Skeletal muscle satellite cell (primary cell): ENCODE data around the gene MICU1. TPM values are rescaled to one million over a fixed set of nuclear protein-coding genes. Genes with fewer than 3 reads are reported as not detected.
A peak's percentile ranks its signal among the peaks of the same experiment; 100 is the strongest.
"Not testable (repeated sequence)": the region's sequence is repeated elsewhere in the genome, so short reads cannot be mapped to it uniquely, and the experiment has no call there.

Experiments
- H3K27me3 ChIP-seq: 2 replicates; pipeline ENCODE4 v1.7.0; 2013; ENCODE audit warnings: low read length; ENCODE audit not compliant: control insufficient read depth, insufficient read depth
- H3K36me3 ChIP-seq: 2 replicates; pipeline ENCODE4 v1.7.0; 2013; ENCODE audit warnings: mild to moderate bottlenecking, control low read depth, low read length; ENCODE audit not compliant: insufficient read depth
- H3K4me1 ChIP-seq: 2 replicates; pipeline ENCODE4 v1.7.0; 2013; ENCODE audit warnings: low read length; ENCODE audit not compliant: control insufficient read depth, insufficient read depth
- H3K4me2 ChIP-seq: 2 replicates; pipeline ENCODE4 v1.7.0; 2013; ENCODE audit warnings: mild to moderate bottlenecking, low read length
- H3K4me3 ChIP-seq: 2 replicates; pipeline ENCODE4 v1.7.0; 2013; ENCODE audit warnings: low read length
- H3K9ac ChIP-seq: 2 replicates; pipeline ENCODE4 v1.7.0; 2013; ENCODE audit warnings: mild to moderate bottlenecking, low read depth, low read length, moderate library complexity
- H3K9me3 ChIP-seq: replicated peaks from 2 replicates; pipeline ENCODE4 v1.7.0; 2013; ENCODE audit warnings: mild to moderate bottlenecking, control low read depth, low read length
- total RNA-seq: library from RNA; depleted of rRNA; stranded (reverse); fragments of >200 nt; gene quantifications from 2 replicates; pipeline ENCODE4 v1.2.3, GENCODE V29; 2012; rRNA removed

Gene MICU1
- 33.4 and 43.6 TPM in 2 replicates for total RNA-seq

GRCh38 chr10:72625608-72626443 lies at the start of gene MICU1:
Gene MICU1, minus strand, starts transcription at chr10:72626079. Its CDS starts 59,286 bp downstream, at chr10:72566793.
- Histone ChIP-seq H3K36me3 (peaks cover 3% of the 10 kb centered on the region), H3K4me3 (peak within 1 kb of the TSS; percentile 96), H3K9ac (peak within 1 kb of the TSS; percentile 90), H3K9me3 (no peaks in the 10 kb centered on the region), H3K4me1 (peaks cover 8% of the 10 kb centered on the region), H3K4me2 (peak within 1 kb of the TSS; percentile 78), H3K27me3 (no peaks in the 10 kb centered on the region)

- not testable (repeated sequence) for H3K4me2 ChIP-seq
Observed at GRCh38 chr10:72674174-72674573, 48.3 kb upstream of the MICU1 start.

GRCh38 chr10:72673280-72673679 lies 47.4 kb upstream of the MICU1 start:
- Histone ChIP-seq H3K36me3 (no peaks in the 10 kb centered on the region), H3K4me3 (no peak overlapping the region), H3K27me3 (no peaks in the 10 kb centered on the region), H3K4me1 (peaks cover 18% of the 10 kb centered on the region), H3K9ac (no peak overlapping the region), H3K4me2 (no peak overlapping the region), H3K9me3 (no peaks in the 10 kb centered on the region)

More at GRCh38 chr10:72674174-72674573, 48.3 kb upstream of the MICU1 start:
- not testable (repeated sequence) for H3K27me3 ChIP-seq, H3K9me3 ChIP-seq, H3K9ac ChIP-seq, H3K36me3 ChIP-seq, H3K4me3 ChIP-seq
- H3K4me1 ChIP-seq: peaks cover 18% of the 10 kb centered on the region

- Histone ChIP-seq H3K9me3 (no peaks in the 10 kb centered on the region), H3K36me3 (no peaks in the 10 kb centered on the region), H3K4me3 (no peak overlapping the region), H3K9ac (no peak overlapping the region), H3K27me3 (no peaks in the 10 kb centered on the region), H3K4me1 (peaks cover 4% of the 10 kb centered on the region), H3K4me2 (no peak overlapping the region)
Observed at GRCh38 chr10:72667207-72667864, 41.5 kb upstream of the MICU1 start.

- H3K36me3 ChIP-seq: no peaks in the 10 kb centered on the region
- H3K9ac ChIP-seq: no peak overlapping the region
- no peak overlapping the region for H3K4me3 ChIP-seq
- H3K4me1 ChIP-seq: no peaks in the 10 kb centered on the region
- H3K4me2 ChIP-seq: no peak overlapping the region
- H3K27me3 ChIP-seq: no peaks in the 10 kb centered on the region
- no peaks in the 10 kb centered on the region for H3K9me3 ChIP-seq
Observed at GRCh38 chr10:72665925-72666324, 40.0 kb upstream of the MICU1 start.

GRCh38 chr10:72663971-72664370 lies 38.1 kb upstream of the MICU1 start:
- Histone ChIP-seq H3K4me3 (no peak overlapping the region), H3K4me2 (no peak overlapping the region), H3K36me3 (no peaks in the 10 kb centered on the region), H3K9me3 (no peaks in the 10 kb centered on the region), H3K4me1 (no peaks in the 10 kb centered on the region), H3K27me3 (no peaks in the 10 kb centered on the region), H3K9ac (no peak overlapping the region)

- no peaks in the 10 kb centered on the region for H3K9me3 ChIP-seq
- no peak overlapping the region for H3K4me2 ChIP-seq
- H3K4me1 ChIP-seq: no peaks in the 10 kb centered on the region
- no peaks in the 10 kb centered on the region for H3K27me3 ChIP-seq
- no peaks in the 10 kb centered on the region for H3K36me3 ChIP-seq
- no peak overlapping the region for H3K9ac ChIP-seq
- no peak overlapping the region for H3K4me3 ChIP-seq
Observed at GRCh38 chr10:72661431-72661830, 35.6 kb upstream of the MICU1 start.

- H3K4me2 ChIP-seq: no peak overlapping the region
- no peaks in the 10 kb centered on the region for H3K4me1 ChIP-seq
- no peaks in the 10 kb centered on the region for H3K36me3 ChIP-seq
- H3K9ac ChIP-seq: no peak overlapping the region
- no peak overlapping the region for H3K4me3 ChIP-seq
- no peaks in the 10 kb centered on the region for H3K27me3 ChIP-seq
- no peaks in the 10 kb centered on the region for H3K9me3 ChIP-seq
Observed at GRCh38 chr10:72660220-72660619, 34.3 kb upstream of the MICU1 start.

- Histone ChIP-seq H3K4me3 (no peak overlapping the region), H3K9ac (no peak overlapping the region), H3K4me1 (no peaks in the 10 kb centered on the region), H3K9me3 (no peaks in the 10 kb centered on the region), H3K36me3 (no peaks in the 10 kb centered on the region), H3K4me2 (no peak overlapping the region), H3K27me3 (no peaks in the 10 kb centered on the region)
Observed at GRCh38 chr10:72659694-72660093, 33.8 kb upstream of the MICU1 start.

- Histone ChIP-seq H3K27me3 (no peaks in the 10 kb centered on the region), H3K4me3 (no peak overlapping the region), H3K9ac (no peak overlapping the region), H3K4me1 (no peaks in the 10 kb centered on the region), H3K36me3 (no peaks in the 10 kb centered on the region), H3K9me3 (no peaks in the 10 kb centered on the region), H3K4me2 (no peak overlapping the region)
Observed at GRCh38 chr10:72658696-72659400, 33.0 kb upstream of the MICU1 start.

- H3K27me3 ChIP-seq: no peaks in the 10 kb centered on the region
- no peak overlapping the region for H3K4me2 ChIP-seq
- H3K9ac ChIP-seq: no peak overlapping the region
- H3K4me1 ChIP-seq: no peaks in the 10 kb centered on the region
- H3K4me3 ChIP-seq: no peak overlapping the region
- no peaks in the 10 kb centered on the region for H3K9me3 ChIP-seq
- H3K36me3 ChIP-seq: no peaks in the 10 kb centered on the region
Observed at GRCh38 chr10:72654720-72655119, 28.8 kb upstream of the MICU1 start.
